ENCODE results near the gene HPD.

DNA sequence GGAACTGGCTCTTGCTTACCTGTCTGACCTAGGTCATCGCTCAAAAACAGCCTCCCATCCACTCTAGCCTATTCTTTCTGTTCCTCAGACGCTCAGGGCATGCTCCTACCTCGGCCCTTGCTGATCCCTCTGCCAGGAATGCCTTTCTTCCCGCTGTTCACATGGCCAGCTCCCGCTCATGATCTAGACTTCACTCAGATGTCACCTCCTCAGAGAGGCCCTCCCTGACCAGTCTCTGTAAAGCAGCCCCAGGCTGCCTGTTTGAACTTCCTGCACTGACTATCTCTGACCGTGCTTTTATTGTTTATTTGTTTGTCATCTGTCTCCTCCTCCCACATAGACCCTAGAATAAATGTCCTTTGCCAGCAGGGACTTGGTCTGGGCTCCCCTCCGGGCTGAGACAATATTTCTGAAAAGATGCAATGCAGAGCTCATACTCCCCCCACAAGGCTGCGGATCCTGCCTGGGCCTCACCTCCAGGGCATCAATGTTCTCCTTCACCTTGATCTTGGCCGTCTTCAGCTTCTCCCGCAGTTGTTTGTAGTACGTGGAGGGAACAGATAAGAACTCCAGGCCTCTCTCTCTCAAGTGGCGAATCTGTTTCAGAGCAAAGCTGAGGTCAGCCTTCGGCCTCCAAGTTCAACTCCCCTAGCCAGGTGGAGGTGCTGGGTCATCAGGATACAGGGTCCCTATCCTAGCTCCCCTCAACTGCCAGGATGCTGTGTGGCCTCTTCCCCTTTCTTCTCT lies 15.2 kb downstream of the HPD start:
- TF ChIP-seq CTCF (IDR thresholded peaks at IDR 0.05; ENCODE audit: low read depth, low read length) = no peak
- TF ChIP-seq POLR2A (IDR thresholded peaks at IDR 0.05; ENCODE audit: extremely low read depth, insufficient read length) = no peak
